ENCODE results near the gene AGPS.
"Not testable (repeated sequence)": the region's sequence is repeated elsewhere in the genome, so short reads cannot be mapped to it uniquely, and the experiment has no call there.

AGPS gene

GRCh38 chr2:177392373-177393202, at the start of gene AGPS:
Gene AGPS (plus strand): TSS chr2:177392773. CDS start chr2:177392790, 17 bp downstream.
- peak; percentile 70 for DNase-seq (ENCODE audit: low spot score)

- no peak for DNase-seq (ENCODE audit: low spot score)
Observed at GRCh38 chr2:177343773-177344172, 48.8 kb upstream of the AGPS start.

- DNase-seq (ENCODE audit: low spot score) = no peak
Observed at GRCh38 chr2:177344316-177344715, 48.3 kb upstream of the AGPS start.

DNA sequence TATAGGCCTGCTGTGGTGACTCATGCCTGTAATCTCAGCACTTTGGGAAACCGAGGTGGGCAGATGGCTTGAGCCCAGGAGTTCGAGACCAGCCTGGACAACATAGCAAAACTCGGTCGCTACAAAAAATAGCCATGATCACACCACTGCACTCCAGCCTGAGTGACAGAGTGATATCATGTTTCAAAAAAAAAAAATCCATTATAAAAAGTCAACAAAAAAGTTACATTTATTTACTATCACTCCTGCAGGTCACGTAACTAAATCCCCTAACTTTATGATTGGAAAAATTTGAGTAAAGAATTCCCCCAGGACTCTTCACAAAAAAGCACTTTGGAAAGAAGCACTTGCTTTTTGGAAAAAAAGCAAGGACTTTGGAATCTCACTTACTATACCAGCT, 46.4 kb upstream of the AGPS start:
- no peak for DNase-seq (ENCODE audit: low spot score)

- DNase-seq (ENCODE audit: low spot score) = no peak
Observed at GRCh38 chr2:177347570-177347969, 45.0 kb upstream of the AGPS start.

- DNase-seq (ENCODE audit: low spot score) = no peak
Observed at GRCh38 chr2:177348118-177348654, 44.4 kb upstream of the AGPS start.

DNA sequence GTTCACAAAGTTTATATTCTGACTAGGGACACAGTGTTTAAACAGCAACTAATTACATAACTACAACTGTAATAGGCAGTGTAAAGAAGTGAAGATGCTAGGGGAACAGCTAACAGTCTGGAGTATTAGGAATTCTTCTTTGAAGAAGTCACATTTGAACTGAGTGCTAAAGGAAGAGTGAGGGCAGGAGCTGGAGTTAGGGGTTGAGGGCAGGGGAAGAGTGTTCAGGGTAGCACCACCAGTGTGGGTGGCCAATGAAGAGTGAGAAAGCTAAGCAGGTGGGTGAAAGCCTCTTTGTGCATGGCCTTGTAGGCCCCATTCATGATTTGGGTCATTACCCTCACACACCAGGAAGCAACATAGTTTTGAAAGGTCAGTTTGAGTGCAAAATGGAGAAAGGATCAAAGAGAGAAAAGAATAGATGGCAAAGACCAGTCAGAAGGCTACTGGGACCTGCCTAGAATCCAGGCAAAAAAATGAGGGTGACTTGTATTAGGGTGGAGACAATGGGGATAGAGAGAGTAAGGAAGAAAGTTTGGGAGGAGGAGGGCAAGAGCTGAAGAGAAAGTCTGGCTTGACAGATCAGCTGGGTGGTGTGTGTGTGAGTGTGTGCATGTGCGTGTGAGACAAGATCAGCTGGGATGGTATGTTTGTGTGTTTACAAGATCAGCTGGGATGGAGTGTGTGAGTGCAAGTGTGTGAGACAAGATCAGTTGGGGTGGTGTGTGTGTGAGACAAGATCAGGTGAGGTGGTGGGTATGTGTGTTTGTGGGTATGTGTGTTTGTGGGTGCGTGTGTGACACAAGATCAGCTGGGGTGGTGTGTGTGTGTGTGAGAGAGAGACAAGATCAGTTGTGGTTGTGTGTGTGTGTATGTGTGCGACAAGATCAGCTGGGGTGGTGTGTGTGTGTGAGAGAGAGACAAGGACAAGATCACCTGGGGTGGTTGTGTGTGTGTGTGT, 43.6 kb upstream of the AGPS start:
- DNase-seq (ENCODE audit: low spot score) = no peak

DNA sequence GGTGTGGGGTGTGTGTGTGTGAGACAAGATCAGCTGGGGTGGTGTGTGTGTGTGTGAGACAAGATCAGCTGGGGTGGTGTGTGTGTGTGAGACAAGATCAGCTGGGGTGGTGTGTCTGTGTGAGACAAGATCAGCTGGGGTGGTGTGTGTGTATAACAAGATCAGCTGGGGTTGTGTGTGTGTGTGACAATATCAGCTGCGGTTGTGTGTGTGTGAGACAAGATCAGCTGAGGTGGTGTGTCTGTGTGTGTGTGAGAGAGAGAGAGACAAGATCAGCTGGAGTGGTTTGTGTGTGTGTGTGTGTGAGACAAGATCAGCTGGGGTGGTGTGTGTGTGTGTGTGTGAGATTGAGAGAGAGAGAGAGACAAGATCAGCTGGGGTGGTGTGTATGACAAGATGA, 41.9 kb upstream of the AGPS start:
- DNase-seq (ENCODE audit: low spot score) = not testable (repeated sequence)

DNA sequence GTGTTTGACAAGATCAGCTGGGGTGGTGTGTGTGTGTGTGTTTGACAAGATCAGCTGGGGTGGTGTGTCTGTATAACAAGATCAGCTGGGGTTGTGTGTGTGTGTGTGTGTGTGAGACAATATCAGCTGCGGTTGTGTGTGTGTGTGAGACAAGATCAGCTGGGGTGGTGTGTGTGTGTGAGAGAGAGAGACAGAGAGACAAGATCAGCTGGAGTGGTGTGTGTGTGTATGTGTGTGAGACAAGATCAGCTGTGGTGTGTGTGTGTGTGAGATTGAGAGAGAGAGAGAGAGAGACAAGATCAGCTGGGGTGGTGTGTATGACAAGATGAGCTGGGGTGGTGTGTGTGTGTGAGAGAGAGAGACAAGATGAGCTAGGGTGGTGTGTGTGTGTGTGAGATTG, 41.5 kb upstream of the AGPS start:
- DNase-seq (ENCODE audit: low spot score) = not testable (repeated sequence)

- no peak for DNase-seq (ENCODE audit: low spot score)
Observed at GRCh38 chr2:177352441-177353186, 40.0 kb upstream of the AGPS start.

DNA sequence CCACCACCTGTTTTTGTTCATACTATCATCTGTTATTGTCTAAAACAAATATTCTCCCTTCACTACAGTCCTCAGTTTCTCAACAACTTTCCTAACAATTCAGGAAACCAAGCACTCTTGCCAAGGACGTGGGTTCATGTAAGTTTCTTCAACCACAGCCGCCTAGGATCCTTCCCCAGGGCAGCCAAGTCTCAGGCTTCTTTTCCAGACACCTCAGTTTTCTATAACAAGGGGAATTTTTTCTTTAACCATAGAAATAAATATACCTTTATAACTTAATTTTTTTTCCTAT, 39.4 kb upstream of the AGPS start:
- DNase-seq (ENCODE audit: low spot score) = no peak

DNA sequence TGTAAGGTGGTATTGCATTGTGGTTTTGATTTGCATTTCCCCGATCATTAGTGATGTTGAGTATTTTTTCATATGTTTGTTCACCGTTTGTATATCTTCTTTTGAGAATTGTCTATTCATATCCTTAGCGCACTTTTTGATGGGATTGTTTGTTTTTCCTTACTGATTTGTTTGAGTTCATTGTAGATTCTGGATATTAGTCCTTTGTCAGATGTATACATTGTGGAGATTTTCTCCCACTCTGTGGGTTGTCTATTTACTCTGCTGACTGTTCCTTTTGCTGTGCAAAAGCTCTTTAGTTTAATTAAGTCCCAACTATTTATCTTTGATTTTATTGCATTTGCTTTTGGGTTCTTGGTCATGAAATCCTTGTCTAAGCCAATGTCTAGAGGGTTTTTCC, 38.0 kb upstream of the AGPS start:
- not testable (repeated sequence) for DNase-seq (ENCODE audit: low spot score)

- DNase-seq (ENCODE audit: low spot score) = peak; percentile 69
Observed at GRCh38 chr2:177355874-177356273, 36.7 kb upstream of the AGPS start.

- DNase-seq (ENCODE audit: low spot score) = no peak
Observed at GRCh38 chr2:177359836-177360595, 32.6 kb upstream of the AGPS start.

DNA sequence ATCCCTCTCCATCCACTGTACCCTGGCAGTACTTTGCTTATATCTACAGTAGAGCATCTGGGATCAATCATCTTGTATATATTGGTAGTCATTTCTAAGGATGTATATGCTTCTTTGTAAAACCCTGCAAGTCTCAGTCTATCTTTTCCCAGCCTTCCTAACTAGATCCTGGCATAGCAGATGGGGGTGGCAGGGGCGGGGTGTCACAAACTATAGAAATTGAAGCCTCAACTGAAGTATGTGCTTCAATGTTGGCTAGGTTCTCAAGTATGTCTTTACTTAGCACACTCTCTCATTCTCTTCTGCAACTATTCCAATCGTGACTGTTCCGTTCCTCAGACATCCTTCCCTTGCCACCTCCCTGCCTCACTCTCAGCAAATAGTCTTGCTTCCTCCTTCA, 30.1 kb upstream of the AGPS start:
- DNase-seq (ENCODE audit: low spot score) = no peak

- no peak for DNase-seq (ENCODE audit: low spot score)
Observed at GRCh38 chr2:177363332-177363731, 29.2 kb upstream of the AGPS start.

DNA sequence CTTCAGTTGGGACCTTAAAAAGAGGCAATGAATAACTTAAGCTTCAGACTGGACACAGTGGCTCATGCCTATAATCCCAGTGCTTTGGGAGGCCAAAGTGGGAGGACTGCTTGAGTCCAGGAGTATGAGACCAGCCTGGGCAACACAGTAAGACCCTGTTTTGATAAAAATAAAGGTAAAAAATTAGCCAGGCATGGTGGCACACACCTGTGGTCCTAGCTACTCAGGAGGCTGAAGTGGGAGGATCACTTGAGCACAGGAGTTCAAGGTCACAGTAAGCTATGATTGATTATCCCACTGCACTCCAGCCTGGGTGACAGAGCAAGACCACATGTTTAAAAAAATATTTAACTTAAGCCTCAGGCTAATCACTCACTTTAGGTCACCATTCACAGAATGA, 26.8 kb upstream of the AGPS start:
- DNase-seq (ENCODE audit: low spot score) = not testable (repeated sequence)

- not testable (repeated sequence) for DNase-seq (ENCODE audit: low spot score)
Observed at GRCh38 chr2:177368023-177368422, 24.6 kb upstream of the AGPS start.

GRCh38 chr2:177379354-177379753, 13.2 kb upstream of the AGPS start:
- no peak for DNase-seq (ENCODE audit: low spot score)

DNA sequence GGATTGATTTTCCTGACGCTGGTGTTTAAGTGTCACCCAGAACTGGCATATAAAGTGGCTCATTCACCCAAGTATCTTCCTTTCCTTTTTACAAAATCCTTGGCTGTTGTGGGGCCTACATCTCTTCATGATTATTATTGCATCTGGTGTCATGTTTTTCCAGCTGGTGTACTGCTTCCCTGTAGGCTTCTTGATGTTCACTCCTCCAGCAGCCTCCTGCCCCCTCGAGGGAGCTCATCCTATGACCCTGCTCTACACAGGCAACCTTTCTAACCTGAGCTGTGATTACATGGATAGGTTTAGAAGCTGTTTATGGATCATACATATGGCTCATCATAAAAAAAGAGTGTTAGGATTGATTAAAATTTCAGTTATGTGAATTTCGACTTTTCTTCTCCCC, 12.4 kb upstream of the AGPS start:
- no peak for DNase-seq (ENCODE audit: low spot score)

DNA sequence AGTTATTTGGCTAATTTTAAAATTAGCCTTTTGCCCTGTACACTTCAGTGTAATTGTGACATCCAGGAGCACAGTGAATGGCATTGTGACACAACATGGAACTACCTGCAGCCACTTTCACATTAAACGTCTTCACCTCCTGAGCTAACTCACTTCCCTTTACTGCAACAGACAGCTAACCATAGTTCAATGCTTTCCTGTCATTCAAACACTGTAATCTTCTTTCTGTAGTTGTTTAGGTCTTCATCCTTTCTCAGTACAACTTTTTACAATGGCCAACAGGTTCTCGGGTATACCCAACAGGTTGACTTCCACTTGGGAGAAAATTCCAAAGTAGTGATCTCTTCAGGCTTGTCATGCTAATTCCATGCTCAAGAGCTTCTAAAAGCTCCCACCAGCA, 8.6 kb upstream of the AGPS start:
- DNase-seq (ENCODE audit: low spot score) = no peak

Measured in globus pallidus (tissue), 1 donor.